Measurements from ENCODE around the gene C1orf53. TPM values are rescaled to one million over a fixed set of nuclear protein-coding genes. Genes with fewer than 3 reads are reported as not detected.
A peak's percentile ranks its signal among the peaks of the same experiment; 100 is the strongest.

C1orf53 gene
- total and polyA plus RNA-seq, 2 of the 13 experiments (the other 11 are each of a cell fraction or from before 2014, with no cell fraction given): 5.8 to 10.1 TPM

- TF ChIP-seq HOXA3 (CRISPR knock-in tag; IDR thresholded peaks at IDR 0.05): peak; percentile 97
- peak; percentile 99 for TF ChIP-seq YEATS4 (CRISPR knock-in tag; IDR thresholded peaks at IDR 0.05; ENCODE audit: borderline replicate concordance)
- peak; percentile 88 for TF ChIP-seq ZNF891 (CRISPR knock-in tag; IDR thresholded peaks at IDR 0.05)
- no peak for TF ChIP-seq HMG20A (CRISPR knock-in tag; IDR thresholded peaks at IDR 0.05; ENCODE audit: borderline replicate concordance)
- peak; percentile 67; the same call in 1 of the 2 replicates for TF ChIP-seq GATAD2A (CRISPR knock-in tag; IDR thresholded peaks at IDR 0.05)
- peak; percentile 73; the same call in 1 of the 2 replicates for TF ChIP-seq ZBTB3 (CRISPR knock-in tag; IDR thresholded peaks at IDR 0.05; ENCODE audit: borderline replicate concordance, low read depth)
- no peak; the same call in 1 of the 2 replicates for TF ChIP-seq RNF219 (CRISPR knock-in tag; IDR thresholded peaks at IDR 0.05)
- TF ChIP-seq ZNF460 (CRISPR knock-in tag; IDR thresholded peaks at IDR 0.05; ENCODE audit: borderline replicate concordance): no peak
- TF ChIP-seq RNF2 (conservative IDR thresholded peaks at IDR 0.05; ENCODE audit: low read depth): peak; percentile 92
- no peak for TF ChIP-seq ZMAT5 (CRISPR knock-in tag; IDR thresholded peaks at IDR 0.05; ENCODE audit: borderline replicate concordance, low read depth)
- no peak; the same call in none of the 2 replicates for TF ChIP-seq ZNF782 (CRISPR knock-in tag; IDR thresholded peaks at IDR 0.05; ENCODE audit: borderline replicate concordance)
- no peak for TF ChIP-seq CHD4 (IDR thresholded peaks at IDR 0.05; ENCODE audit: borderline replicate concordance, low read length)
- peak; percentile 92; the same call in 1 of the 2 replicates for TF ChIP-seq ZFP90 (CRISPR knock-in tag; IDR thresholded peaks at IDR 0.05; ENCODE audit: borderline replicate concordance)
- no peak for TF ChIP-seq ZNF354B (CRISPR knock-in tag; IDR thresholded peaks at IDR 0.05)
- peak; percentile 81; the same call in 1 of the 2 replicates for TF ChIP-seq ZIK1 (CRISPR knock-in tag; IDR thresholded peaks at IDR 0.05; ENCODE audit: borderline replicate concordance, low read depth)
- TF ChIP-seq HNF1B (CRISPR knock-in tag; IDR thresholded peaks at IDR 0.05): peak; percentile 76
- TF ChIP-seq ZNF530 (CRISPR knock-in tag; IDR thresholded peaks at IDR 0.05; ENCODE audit: low read depth): no peak
- TF ChIP-seq FOXA3 (CRISPR knock-in tag; IDR thresholded peaks at IDR 0.05): peak; percentile 43; the same call in 1 of the 2 replicates
- TF ChIP-seq ZNF232 (CRISPR knock-in tag; IDR thresholded peaks at IDR 0.05; ENCODE audit: borderline replicate concordance): no peak
- TF ChIP-seq IRF2 (CRISPR knock-in tag; IDR thresholded peaks at IDR 0.05): peak; percentile 42; the same call in 1 of the 2 replicates
- TF ChIP-seq ZZZ3 (CRISPR knock-in tag; IDR thresholded peaks at IDR 0.05; ENCODE audit: borderline replicate concordance): no peak
- TF ChIP-seq ZBTB39 (CRISPR knock-in tag; IDR thresholded peaks at IDR 0.05): peak; percentile 27; the same call in 1 of the 2 replicates
- no peak for TF ChIP-seq NFE2L1 (CRISPR knock-in tag; IDR thresholded peaks at IDR 0.05; ENCODE audit: borderline replicate concordance)
- TF ChIP-seq ZNF589 (CRISPR knock-in tag; conservative IDR thresholded peaks at IDR 0.05): no peak
Measured at GRCh38 chr1:197902454-197903195, at the start of gene C1orf53 (continued).

Measured in HepG2 (cell line).